Duodenal mucosa (tissue), 2 donors: ENCODE measurements around the gene CTNND1.

Source experiments
- H3K27ac ChIP-seq: one replicate; pipeline ENCODE4 v1.7.0; 2013; ENCODE audit warnings: low read depth, low read length
- H3K27me3 ChIP-seq, 2 donors: one replicate each; pipeline ENCODE4 v1.7.0; 2013; ENCODE audit warnings: low read length in 2 of 2, control low read depth in 1 of 2; ENCODE audit not compliant: insufficient read depth in 2 of 2, control insufficient read depth in 1 of 2
- H3K36me3 ChIP-seq, 2 donors: one replicate each; pipeline ENCODE4 v1.7.0; 2013; ENCODE audit warnings: low read length in 2 of 2, control low read depth in 1 of 2; ENCODE audit not compliant: insufficient read depth in 2 of 2, control insufficient read depth in 1 of 2
- H3K4me1 ChIP-seq, 2 donors: one replicate each; pipeline ENCODE4 v1.7.0; 2013; ENCODE audit warnings: low read length in 2 of 2, control low read depth in 1 of 2; ENCODE audit not compliant: insufficient read depth in 2 of 2, control insufficient read depth in 1 of 2
- H3K4me3 ChIP-seq, 2 donors: one replicate each; pipeline ENCODE4 v1.7.0; 2013; ENCODE audit warnings: low read length in 2 of 2, low read depth in 1 of 2
- H3K9ac ChIP-seq, 2 donors: one replicate each; pipeline ENCODE4 v1.7.0; 2013; ENCODE audit warnings: low read length in 2 of 2, low read depth in 1 of 2
- H3K9me3 ChIP-seq, 2 donors: one replicate each; pipeline ENCODE4 v1.7.0; 2013; ENCODE audit warnings: low read length in 2 of 2, control low read depth in 1 of 2; ENCODE audit not compliant: control insufficient read depth in 1 of 2

CTNND1 gene

GRCh38 chr11:57842873-57843272, 81.3 kb downstream of the CTNND1 start:
- H3K9me3 ChIP-seq: no peaks in the 10 kb centered on the region
- H3K4me3 ChIP-seq: no peak overlapping the region
- H3K27ac ChIP-seq: no peak overlapping the region
- H3K4me1 ChIP-seq: no peaks in the 10 kb centered on the region
- H3K36me3 ChIP-seq: no peaks in the 10 kb centered on the region
- H3K9ac ChIP-seq: no peak overlapping the region
- no peaks in the 10 kb centered on the region for H3K27me3 ChIP-seq

- Histone ChIP-seq H3K27me3 (peaks cover 0 to 2% of the 10 kb centered on the region in 2 donors), H3K9me3 (no peaks in the 10 kb centered on the region), H3K4me1 (no peaks in the 10 kb centered on the region), H3K9ac (no peak overlapping the region), H3K27ac (no peak overlapping the region), H3K4me3 (no peak overlapping the region), H3K36me3 (no peaks in the 10 kb centered on the region)
These were observed 106.4 kb downstream of the CTNND1 start for GRCh38 chr11:57867966-57868365.

- H3K4me3 ChIP-seq: no peak overlapping the region
- H3K4me1 ChIP-seq: no peaks in the 10 kb centered on the region
- no peak overlapping the region for H3K27ac ChIP-seq
- peaks cover 0 to 4% of the 10 kb centered on the region in 2 donors for H3K27me3 ChIP-seq
- H3K9ac ChIP-seq: no peak overlapping the region
- no peaks in the 10 kb centered on the region for H3K36me3 ChIP-seq
- no peaks in the 10 kb centered on the region for H3K9me3 ChIP-seq
These were observed 106.9 kb downstream of the CTNND1 start for GRCh38 chr11:57868491-57868890.
